TTC549 (cell line): ENCODE results near the gene FHL2.

Experiments used
- FAIRE-seq: peaks from 2 replicates; lab custom pipeline; 2012; peaks lifted over from hg19 to GRCh38; lab: Jason Lieb, UNC

Gene FHL2

DNA sequence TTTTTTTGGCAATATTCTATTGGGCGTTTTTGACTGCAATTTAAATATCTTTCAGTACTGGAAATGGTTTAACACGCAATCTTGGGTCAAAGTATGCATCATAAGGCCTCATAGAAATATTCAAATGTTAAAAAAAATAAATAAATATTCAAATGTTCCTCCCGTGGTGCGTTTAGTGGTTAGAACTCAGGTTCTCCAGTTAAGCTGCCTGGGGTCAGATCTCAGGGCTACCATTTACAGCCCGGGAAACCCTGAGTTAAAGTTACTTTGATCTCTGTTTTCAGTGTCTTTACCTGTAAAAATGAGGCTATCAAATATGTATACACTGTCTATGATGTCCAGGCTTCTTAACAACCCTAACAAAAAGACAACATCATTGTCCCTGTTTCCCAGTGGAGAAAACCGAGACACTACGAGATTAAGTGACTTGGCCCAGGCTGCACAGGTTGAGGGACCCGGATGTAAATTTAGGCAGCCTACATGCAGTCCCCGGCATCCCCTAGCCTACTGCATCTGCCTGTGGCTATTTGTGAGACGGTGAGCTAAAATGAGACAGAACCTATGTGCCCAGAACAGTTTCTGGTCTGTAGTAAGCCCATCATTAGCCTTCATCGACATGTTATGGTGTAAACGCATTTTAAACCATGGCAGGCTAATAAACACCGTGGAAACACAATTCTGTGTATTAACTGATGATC lies 1.7 kb downstream of the FHL2 start:
- FAIRE-seq: no peak

DNA sequence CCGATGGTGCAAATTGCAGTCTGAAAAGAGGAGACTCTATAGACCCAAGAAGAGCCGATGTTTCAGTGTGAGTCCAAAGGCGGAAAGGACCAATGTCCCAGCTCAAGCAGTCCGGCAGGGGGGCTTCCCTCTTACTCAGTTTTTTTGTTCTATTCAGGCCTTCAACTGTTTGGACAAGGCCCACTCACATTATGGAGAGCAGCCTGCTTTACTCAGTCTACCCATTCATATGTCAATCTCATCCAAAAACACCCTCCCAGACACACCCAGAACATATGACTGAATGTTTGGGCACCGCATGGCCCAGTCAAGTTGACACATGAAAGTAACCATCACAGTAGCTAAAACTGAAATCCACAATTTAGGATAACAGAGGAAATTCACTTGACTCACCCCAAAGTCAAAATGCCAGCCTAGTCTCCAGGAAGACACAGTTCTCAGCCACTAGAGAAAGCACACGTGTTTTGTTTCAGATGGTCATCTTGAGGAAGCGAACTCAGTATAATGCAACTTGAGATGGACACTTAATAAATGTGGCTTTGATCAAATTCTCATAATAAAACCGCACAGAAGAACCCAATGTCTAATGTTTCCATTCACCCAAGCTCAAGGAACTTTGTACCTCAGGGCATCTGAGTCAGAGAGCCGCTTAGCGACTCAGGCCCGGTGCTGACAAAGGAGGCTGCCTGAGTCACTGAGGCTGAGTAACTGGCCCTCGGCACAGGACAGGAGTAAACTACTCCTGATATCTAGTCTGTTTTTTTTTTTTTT lies 2.4 kb downstream of the FHL2 start:
- FAIRE-seq: no peak

GRCh38 chr2:105395691-105396090 lies 3.2 kb downstream of the FHL2 start:
- no peak for FAIRE-seq

GRCh38 chr2:105394951-105395611 lies 3.8 kb downstream of the FHL2 start:
- no peak for FAIRE-seq

DNA sequence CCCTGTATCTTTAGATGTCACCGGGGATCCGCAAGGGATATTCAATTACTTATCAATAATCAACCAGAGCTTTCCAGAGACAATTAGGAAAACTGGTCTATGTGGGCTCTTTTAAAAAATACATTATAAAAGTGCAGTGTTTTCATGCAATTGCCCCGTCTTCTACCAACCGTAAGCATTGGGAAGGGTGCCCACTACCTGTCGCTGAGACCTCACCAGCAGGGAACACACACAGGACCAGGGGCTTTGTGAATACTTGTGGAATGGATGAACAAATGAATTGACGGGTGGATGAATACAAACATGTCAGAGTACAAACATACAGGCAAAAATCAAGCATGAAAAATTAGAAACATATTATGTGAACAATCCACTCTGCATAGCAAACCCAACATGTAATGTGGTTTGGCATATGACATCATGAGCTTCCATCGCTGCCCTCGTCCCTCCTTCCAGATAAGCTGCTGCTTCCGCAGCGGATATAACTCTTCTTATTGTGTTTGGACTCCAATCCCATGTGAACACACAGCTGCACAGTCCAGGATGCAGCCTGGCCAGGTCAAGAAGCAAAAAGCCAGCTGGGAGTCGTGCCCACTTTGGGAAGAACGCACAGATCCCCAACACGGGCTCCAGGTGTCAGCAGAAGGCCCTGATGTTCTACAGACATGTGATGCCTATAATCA lies 5.3 kb downstream of the FHL2 start:
- no peak for FAIRE-seq

DNA sequence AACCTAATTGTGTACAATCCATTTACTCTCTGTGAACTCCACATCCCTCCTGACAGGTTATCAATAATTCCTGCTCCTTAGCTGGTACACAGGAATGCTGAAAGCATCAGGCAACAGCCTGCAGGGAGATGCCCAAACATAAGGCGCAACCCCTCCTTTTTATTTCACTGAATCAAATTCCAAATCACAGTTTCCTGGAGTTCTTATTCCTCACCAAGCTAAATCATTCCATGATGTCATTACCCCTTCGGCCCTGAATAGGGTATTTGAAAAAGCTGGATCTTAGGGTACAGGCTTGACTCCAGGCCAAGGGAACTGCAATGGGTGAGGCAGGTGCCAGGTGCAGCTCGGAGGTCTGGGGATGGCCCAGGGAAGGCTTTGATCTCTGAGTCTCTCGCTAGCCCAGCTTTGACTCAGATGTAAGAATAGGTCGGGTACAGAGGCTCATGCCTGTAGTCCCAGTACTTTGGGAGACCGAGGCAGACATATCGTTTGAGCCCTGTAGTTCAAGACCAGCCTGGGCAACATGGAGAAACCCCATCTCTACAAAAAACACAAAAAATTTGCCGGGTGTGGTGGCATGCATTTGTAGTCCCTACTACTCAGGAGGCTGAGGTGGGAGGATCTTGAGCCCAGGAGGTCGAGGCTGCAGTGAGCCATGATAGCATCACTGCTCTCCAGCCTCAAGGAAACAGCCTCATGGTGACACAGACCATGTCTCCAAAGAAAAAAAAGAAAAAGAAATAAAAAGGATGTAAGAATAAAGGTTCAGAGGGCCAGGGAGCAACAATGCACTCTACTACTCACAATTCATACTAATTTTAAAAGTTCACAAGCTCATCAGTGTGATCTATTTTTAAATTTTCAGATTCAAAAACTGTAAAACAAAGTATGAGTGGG lies 6.8 kb downstream of the FHL2 start:
- no peak for FAIRE-seq

GRCh38 chr2:105391058-105391627 lies 7.7 kb downstream of the FHL2 start:
- FAIRE-seq: no peak

DNA sequence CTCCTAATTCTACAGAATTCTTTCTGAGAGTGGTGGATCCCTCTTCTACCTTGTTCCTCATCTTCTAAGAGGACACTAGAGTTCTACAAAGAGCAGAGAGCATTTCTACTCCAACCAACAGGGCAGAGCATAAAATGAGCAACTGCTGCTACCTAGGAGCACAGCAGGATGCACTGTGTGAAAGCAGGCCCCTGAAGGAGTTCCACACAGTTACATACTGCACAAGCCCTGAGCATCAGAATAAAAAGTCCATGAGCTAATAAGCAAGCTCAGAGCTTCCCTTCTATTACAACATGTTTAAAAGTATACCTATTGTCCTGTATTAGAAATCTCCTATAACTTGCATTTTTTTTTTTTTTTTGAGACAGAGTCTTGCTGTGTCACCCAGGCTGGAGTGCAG lies 8.4 kb downstream of the FHL2 start:
- FAIRE-seq: no peak

- no peak for FAIRE-seq
Measured at GRCh38 chr2:105388971-105389381, 9.9 kb downstream of the FHL2 start.

- no peak for FAIRE-seq
Measured at GRCh38 chr2:105387225-105387624, 11.6 kb downstream of the FHL2 start.

DNA sequence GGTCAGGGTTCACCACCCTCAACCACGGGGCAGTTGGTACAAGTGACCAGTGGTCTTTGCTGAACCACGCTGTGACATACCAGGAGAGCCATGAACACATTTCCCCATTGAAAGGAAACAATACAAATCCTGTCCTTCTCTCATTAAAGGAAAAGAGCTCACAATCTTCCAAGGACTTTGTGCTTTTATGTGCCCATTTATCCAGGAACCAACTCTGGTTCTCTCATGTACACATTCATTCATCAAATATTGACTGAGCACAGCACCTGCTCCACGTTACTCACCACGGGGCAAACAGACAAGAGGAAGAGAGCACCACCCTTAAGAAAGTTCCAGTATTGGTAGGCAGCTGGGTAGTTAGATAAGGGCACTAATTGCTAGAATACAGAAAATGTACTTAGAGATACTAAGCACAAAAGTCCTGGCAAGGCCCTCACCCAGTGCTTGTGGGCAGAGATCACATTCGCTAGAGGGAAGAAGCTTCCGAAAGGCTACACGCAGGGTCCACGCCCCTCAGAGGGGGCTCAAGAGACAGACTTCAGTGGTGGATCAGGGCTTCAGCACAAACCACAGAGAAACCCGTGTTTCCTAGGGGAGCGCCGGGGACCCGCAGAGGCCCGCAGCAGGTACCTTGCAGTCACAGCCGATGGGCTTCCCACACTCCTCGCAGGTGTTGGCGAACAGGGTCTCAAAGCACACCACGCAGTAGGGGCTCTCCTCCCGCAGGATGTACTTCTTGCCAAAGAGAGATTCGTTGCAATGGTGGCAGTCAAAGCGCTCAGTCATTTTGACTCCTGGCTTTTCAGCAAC lies 12.9 kb downstream of the FHL2 start:
- no peak for FAIRE-seq

DNA sequence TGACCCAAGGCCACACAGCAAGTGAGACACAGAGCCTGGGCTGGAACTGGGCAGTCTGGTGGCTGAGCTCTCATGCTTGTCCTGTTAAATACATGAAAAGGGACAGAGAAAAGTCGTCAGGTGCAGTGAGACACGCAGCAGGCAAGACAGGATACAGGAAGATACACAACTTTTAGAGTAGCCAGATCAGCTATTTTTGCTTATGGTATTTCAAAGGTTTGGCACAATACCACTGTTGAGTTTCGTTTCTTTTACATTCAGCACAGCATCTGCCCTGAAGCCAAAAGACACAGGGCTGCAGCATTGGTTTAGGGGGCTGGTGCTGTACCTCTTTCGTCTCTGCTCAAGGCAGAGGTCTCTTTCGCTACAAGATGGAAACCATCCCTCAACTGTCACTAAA lies 14.0 kb downstream of the FHL2 start:
- no peak for FAIRE-seq

- FAIRE-seq: no peak
Measured at GRCh38 chr2:105384216-105384615, 14.6 kb downstream of the FHL2 start.

GRCh38 chr2:105383432-105384166 lies 15.3 kb downstream of the FHL2 start:
- no peak for FAIRE-seq

DNA sequence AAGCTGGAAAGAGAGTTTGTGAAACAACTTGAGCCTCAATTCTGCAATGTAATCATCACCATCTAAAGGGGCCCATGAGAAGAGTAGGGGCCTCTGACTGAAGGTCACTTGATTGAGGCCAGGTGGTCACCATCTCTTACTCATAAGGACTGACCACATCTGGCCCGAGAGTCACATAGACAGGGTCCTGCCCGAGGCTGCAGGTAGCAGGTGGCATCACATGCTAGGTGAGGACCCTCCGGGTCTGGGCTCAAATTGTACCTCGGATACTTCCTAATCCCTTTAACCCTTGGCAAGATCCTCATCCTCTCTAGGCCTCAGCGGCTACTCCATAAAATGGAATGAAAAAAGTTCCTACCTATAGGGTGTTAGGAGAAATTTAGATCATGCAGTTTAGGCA lies 16.7 kb downstream of the FHL2 start:
- no peak for FAIRE-seq

DNA sequence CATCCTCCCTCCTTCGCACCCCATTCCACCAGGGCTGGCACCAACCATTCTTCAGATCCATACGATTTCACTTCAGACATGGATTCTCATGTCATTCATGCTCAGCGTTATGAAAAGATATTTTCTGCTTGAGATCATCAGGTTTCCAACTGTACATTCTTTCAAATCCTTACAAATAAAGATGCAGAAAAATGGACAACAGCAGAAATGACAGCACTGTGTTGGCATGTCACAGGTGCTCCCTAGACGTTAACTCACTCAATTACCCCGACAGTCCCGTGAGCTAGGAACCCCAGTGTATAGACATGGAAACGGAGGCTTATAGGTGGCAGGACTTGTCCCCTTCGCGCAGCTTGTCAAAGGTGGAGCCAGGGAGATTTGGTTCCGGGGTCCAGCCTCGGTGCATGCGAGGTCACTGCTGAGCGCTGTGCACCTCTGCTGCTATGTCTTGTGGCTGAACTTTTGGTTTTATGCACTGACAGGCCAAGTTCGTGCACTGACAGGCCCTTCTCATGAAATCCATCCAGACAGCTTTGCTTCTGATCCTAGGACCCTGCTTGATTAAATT lies 17.7 kb downstream of the FHL2 start:
- no peak for FAIRE-seq

DNA sequence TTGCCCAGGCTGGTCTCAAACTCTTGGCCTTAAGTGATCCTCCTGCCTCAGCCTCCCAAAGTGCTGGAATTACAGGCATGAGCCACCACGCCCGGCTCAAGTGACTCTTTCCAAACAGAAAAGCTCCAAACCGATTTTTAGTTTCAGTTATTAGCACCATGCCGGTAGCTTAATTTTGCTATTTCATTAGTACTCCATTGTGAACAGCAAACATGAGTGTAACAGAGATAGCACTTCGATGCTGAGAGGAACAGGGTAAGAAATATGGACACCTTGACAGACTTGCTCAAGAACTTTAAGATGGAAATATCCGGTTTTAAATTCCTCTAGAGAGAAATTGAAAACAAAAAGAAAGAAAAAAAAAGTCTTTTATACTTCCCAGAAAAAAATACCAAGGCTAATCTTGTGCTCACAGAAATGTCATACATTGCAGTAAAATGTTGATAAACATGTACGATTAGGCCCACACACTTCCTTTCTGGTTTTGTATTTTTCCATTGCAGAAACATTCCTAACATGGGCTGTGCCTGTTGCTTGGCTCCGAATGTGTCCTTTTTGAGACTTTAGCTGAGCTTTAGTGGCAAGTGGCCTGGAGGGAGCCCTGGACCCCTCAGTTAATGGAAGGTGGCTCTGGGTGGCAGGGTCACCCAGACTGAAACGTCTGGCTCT lies 18.3 kb downstream of the FHL2 start:
- FAIRE-seq: no peak

DNA sequence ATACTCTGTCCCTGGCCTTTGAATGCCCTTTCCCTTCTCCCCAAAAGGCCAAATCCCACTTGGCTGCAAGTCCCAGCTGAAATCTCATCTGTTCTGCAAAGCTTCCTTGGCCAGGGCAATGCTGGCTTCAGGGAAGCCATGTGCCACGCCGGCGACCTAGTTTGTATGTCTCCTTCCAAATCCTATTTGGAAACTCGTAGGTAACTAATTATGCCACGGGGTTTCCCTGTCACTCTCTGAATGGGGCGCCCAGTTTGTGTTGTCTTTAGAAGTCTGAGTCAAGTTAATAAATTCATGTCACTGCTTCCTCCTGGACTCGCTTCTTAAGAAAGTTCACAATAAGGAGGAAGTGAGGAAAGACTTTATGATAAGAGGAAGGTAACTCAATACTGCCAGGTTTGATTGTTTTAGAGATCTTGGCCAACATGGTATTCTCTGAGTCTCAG lies 19.1 kb downstream of the FHL2 start:
- no peak for FAIRE-seq

DNA sequence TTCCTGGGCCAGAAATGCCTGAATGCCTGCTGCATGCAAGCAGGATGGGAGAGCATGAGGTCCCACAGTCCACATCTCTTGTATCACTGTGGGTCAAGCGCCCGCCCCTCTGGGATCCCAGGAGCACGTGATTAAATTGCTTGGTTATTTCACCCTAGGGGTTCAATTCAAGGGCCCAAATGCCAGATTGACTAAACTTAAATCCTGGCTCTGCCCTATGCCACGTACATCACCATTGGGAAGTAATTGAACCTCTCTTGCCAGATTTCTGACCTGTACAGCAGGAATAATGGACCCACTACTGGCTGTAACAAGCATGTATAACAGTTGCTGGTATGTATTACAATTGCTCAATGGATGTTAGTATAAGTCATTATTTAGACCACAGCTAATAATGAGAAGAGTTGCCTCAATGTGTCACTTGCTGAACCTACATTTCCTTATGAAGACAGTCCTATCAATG lies 19.9 kb downstream of the FHL2 start:
- no peak for FAIRE-seq
